Suprapubic skin (tissue), 3 donors: Measurements from ENCODE around the gene NFKBIZ.

Experiments
- CTCF ChIP-seq, 2 donors: fragments of 200-600 bp in 1 of 2; fragments of 450-650 bp in 1 of 2; sonication (generic) in 1 of 2; IDR thresholded peaks; one replicate each; pipeline ENCODE4 v1.5.1; 2016 to 2019; ENCODE audit warnings: antibody characterized with exemption in 2 of 2, mild to moderate bottlenecking in 1 of 2, moderate library complexity in 1 of 2
- POLR2AphosphoS5 ChIP-seq, 3 donors: sonication (generic); formaldehyde crosslinking; IDR thresholded peaks; one replicate each; pipeline ENCODE4 v1.6.1; 2017; ENCODE audit warnings: antibody characterized with exemption in 3 of 3

GRCh38 chr3:101835676-101836075 lies 13.6 kb upstream of the NFKBIZ start:
- TF ChIP-seq CTCF (IDR thresholded peaks at IDR 0.05), result no peak
- TF ChIP-seq POLR2AphosphoS5 (IDR thresholded peaks at IDR 0.05), result no peak
